ENCODE data around the gene TMEM175.

The TMEM175 gene

DNA sequence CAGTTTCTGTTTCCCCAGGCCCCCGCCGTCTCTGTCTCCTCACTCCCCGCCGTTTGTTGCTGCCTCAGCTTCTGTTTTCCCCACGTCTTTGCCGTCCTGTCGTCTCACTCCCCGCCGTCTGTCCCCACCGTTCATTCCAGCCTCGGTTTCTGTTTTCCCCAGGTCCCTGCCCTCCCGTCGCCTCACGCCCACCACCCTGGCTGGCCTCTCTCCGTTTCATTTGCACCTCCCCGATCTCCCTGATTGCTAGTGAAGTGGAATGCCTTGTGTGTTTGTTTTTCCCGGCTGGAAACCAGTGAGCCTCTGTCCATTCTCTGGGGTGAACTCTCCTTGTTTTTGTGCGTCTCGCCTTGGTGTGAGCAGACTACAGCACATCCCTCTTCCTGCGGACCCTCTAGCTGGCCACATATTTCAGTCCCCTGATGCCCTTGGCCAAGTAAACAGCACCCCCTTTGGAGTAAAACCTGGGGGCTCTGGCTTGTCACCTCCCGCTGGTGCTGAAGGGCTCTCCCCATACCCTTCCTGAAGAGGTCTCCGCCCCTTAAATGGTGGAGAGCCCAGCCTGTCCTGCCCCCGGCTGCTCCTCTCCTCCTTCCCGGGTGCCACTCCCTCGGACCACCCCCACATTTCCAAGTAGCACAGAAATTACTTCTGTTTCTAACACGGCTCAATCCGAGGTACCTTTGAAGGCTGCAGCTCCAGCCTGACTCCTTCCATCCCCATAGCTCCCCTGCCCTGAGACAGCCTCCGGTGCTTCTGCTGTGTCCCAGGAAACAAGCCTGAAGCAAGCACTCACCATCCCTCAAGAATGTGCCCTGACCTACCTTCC lies 13.2 kb downstream of the TMEM175 start:
- H3K36me3 Mint-ChIP-seq (ENCODE audit: low read depth) = no peaks in the 10 kb centered on the region
- peaks cover 34% of the 10 kb centered on the region for H3K27me3 Mint-ChIP-seq (ENCODE audit: low read depth)
- H3K4me1 Mint-ChIP-seq = peaks cover 10% of the 10 kb centered on the region
- H3K9me3 Mint-ChIP-seq = no peaks in the 10 kb centered on the region
- TF ChIP-seq, protein P1, sequence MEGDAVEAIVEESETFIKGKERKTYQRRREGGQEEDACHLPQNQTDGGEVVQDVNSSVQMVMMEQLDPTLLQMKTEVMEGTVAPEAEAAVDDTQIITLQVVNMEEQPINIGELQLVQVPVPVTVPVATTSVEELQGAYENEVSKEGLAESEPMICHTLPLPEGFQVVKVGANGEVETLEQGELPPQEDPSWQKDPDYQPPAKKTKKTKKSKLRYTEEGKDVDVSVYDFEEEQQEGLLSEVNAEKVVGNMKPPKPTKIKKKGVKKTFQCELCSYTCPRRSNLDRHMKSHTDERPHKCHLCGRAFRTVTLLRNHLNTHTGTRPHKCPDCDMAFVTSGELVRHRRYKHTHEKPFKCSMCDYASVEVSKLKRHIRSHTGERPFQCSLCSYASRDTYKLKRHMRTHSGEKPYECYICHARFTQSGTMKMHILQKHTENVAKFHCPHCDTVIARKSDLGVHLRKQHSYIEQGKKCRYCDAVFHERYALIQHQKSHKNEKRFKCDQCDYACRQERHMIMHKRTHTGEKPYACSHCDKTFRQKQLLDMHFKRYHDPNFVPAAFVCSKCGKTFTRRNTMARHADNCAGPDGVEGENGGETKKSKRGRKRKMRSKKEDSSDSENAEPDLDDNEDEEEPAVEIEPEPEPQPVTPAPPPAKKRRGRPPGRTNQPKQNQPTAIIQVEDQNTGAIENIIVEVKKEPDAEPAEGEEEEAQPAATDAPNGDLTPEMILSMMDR (IDR thresholded peaks at IDR 0.05; ENCODE audit: unreplicated experiment in 3 of 3) = no peak
- H3K27ac Mint-ChIP-seq = peak overlapping the region in 2 of 3 experiments; percentile 7 to 41
- peak overlapping the region; percentile 27 to 68 (median 67) for H3K4me3 Mint-ChIP-seq

DNA sequence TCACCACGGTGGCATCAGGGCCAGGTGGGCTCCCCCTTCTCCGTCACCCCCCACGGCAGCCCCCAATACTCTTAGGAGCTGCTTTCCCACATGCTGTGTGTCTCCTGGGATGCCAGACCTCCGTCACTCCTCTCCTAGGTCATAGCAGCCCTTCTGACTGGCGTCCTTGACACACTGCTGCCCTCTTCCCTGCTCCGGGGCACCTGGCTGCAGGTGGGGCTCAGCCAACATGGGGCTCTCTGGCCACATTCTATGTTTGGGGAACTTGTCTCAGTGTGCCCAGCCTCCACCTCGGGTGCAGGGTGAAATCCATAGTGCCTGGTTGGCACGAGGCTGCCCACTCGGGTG lies 13.8 kb downstream of the TMEM175 start:
- TF ChIP-seq, protein P1 (IDR thresholded peaks at IDR 0.05; ENCODE audit: unreplicated experiment in 3 of 3) = no peak
- H3K4me3 Mint-ChIP-seq = peak overlapping the region in 2 of 3 experiments; percentile 60 to 67
- no peak overlapping the region for H3K27ac Mint-ChIP-seq
- H3K9me3 Mint-ChIP-seq = no peaks in the 10 kb centered on the region
- no peaks in the 10 kb centered on the region for H3K36me3 Mint-ChIP-seq (ENCODE audit: low read depth)
- H3K27me3 Mint-ChIP-seq (ENCODE audit: low read depth) = peaks cover 34% of the 10 kb centered on the region
- H3K4me1 Mint-ChIP-seq = peaks cover 12% of the 10 kb centered on the region

DNA sequence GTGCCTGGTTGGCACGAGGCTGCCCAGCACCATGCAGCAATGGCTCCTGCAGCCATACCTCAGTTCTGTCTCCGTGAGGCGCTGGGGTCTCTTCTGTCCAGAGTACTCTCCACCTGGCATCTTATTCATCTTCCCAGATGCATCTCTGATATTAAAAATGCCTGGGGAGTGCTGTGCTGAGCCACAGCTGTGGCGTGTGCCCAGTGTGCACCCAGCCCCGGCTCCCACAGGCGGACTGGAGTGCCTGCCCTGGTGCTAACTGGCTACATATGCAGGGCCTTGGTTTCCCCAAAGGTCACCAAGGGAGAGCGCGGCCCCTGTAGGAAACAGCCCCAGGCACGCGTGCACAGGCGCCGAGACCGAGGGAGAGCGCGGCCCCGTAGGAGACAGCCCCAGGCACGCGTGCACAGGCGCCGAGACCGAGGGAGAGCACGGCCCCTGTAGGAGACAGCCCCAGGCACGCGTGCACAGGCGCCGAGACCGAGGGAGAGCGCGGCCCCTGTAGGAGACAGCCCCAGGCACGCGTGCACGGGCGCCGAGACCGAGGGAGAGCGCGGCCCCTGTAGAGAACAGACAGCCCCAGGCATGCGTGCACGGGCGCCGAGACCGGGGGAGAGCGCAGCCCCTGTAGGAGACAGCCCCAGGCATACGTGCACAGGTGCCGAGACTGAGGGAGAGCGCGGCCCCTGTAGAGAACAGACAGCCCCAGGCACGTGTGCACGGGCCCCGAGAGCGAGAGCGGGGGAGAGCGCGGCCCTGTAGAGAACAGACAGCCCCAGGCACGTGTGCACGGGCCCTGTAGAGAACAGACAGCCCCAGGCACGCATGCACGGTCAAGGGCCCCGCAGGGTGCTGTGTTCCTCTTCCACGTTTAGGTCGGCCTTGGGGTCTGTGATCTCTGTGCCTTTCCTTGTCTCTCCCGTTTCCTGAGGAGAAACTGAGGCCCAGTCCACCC lies 14.5 kb downstream of the TMEM175 start:
- H3K36me3 Mint-ChIP-seq (ENCODE audit: low read depth) = no peaks in the 10 kb centered on the region
- H3K4me1 Mint-ChIP-seq = peaks cover 14% of the 10 kb centered on the region
- H3K4me3 Mint-ChIP-seq = no peak overlapping the region
- H3K9me3 Mint-ChIP-seq = no peaks in the 10 kb centered on the region
- TF ChIP-seq, protein P1 (IDR thresholded peaks at IDR 0.05; ENCODE audit: unreplicated experiment in 3 of 3) = no peak
- peaks cover 34% of the 10 kb centered on the region for H3K27me3 Mint-ChIP-seq (ENCODE audit: low read depth)
- H3K27ac Mint-ChIP-seq = no peak overlapping the region

DNA sequence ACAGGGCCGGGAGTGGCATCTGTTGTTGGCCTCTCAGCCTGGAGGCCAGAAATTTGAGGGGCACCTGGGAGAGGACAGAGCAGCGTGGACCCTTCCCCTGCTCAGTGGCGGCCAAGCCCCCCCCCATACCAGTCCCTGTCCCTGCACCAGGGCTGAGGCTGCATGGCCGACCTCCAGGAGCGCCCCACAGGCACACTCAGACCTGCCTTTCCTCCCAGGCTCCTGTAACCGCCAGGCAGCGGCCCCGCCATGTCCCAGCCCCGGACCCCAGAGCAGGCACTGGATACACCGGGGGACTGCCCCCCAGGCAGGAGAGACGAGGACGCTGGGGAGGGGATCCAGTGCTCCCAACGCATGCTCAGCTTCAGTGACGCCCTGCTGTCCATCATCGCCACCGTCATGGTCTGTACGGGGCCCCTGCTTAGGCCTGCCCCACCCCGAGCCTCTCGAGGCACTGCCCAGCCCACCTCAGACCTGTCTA lies 15.3 kb downstream of the TMEM175 start:
- peaks cover 14% of the 10 kb centered on the region for H3K4me1 Mint-ChIP-seq
- TF ChIP-seq, protein P1 (IDR thresholded peaks at IDR 0.05; ENCODE audit: unreplicated experiment in 3 of 3) = no peak
- no peaks in the 10 kb centered on the region for H3K9me3 Mint-ChIP-seq
- no peak overlapping the region for H3K27ac Mint-ChIP-seq
- peaks cover 30% of the 10 kb centered on the region for H3K27me3 Mint-ChIP-seq (ENCODE audit: low read depth)
- H3K4me3 Mint-ChIP-seq = no peak overlapping the region
- no peaks in the 10 kb centered on the region for H3K36me3 Mint-ChIP-seq (ENCODE audit: low read depth)

DNA sequence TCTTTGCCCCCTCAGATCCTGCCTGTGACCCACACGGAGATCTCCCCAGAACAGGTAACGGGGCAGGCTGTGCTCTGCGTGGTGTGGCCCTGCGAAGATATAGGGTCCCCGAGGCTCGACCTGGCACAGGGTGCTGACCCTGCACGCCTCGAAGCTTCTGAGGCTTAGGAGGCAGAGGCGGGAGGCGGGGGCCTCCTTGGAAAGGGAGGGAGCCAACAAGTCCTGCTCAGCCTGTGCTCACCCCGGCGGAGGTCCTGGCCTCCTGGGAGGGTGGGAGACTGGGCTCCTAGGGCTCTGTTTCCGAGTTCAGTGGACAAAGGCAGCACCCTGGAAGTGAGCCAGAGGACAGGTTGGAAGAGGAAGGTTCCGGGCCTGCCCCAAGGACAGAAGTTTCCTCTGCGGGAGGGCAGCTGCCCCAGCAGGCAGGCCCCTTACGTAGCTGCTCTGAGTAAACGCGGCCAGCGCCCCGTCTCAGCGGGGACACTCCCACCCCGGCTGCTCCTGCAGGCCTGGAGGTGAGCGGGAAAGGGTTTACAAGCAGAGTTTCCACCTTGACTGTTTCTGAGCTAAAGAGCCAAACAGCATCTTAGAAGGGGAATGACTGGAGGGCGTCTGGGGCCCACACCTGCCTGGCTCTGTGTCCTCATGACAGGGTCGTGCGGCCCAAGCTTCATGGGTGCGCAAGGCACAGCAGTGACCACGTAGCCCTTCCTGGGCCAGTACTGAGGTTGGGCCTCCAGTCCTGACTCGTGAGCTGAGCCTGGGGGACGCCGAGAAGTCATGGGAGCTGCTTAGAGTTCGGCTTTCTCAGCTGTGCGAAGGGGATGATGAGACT lies 16.1 kb downstream of the TMEM175 start:
- Mint-ChIP-seq H3K27ac (no peak overlapping the region), H3K4me3 (no peak overlapping the region), H3K9me3 (no peaks in the 10 kb centered on the region), H3K36me3 (ENCODE audit: low read depth) (no peaks in the 10 kb centered on the region), H3K27me3 (ENCODE audit: low read depth) (peaks cover 30% of the 10 kb centered on the region), H3K4me1 (peaks cover 14% of the 10 kb centered on the region)
- TF ChIP-seq, protein P1 (IDR thresholded peaks at IDR 0.05; ENCODE audit: unreplicated experiment in 3 of 3) = no peak
